ENCODE data around the gene DENND2A. TPM values are rescaled to one million over a fixed set of nuclear protein-coding genes. Genes with fewer than 3 reads are reported as not detected.
"Not testable (repeated sequence)": the region's sequence is repeated elsewhere in the genome, so short reads cannot be mapped to it uniquely, and the experiment has no call there.

Gene DENND2A
- total RNA-seq, 1 donor from 2014 or later, result 7.5 TPM

DNA sequence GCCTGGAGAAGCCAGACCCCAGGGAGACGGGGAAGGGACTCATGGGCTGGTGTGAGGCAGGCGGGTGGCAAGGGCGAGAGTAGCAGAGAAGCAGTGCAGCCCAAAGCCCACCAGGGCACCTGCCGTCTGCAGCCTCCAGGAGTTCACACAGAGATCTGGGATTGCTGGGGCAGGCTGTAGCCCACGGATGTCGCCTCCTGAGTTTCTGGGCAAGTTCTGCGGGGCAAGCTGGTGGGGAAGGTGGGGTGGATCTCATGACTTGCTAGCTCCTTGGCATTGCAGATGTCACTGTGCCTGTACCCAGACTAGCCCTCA is 38.2 kb upstream of the DENND2A start:
- H3K27ac ChIP-seq, result no peak overlapping the region
- H3K27me3 ChIP-seq, result no peaks in the 10 kb centered on the region
- H3K9me3 ChIP-seq, result no peaks in the 10 kb centered on the region
- TF ChIP-seq, protein P1, sequence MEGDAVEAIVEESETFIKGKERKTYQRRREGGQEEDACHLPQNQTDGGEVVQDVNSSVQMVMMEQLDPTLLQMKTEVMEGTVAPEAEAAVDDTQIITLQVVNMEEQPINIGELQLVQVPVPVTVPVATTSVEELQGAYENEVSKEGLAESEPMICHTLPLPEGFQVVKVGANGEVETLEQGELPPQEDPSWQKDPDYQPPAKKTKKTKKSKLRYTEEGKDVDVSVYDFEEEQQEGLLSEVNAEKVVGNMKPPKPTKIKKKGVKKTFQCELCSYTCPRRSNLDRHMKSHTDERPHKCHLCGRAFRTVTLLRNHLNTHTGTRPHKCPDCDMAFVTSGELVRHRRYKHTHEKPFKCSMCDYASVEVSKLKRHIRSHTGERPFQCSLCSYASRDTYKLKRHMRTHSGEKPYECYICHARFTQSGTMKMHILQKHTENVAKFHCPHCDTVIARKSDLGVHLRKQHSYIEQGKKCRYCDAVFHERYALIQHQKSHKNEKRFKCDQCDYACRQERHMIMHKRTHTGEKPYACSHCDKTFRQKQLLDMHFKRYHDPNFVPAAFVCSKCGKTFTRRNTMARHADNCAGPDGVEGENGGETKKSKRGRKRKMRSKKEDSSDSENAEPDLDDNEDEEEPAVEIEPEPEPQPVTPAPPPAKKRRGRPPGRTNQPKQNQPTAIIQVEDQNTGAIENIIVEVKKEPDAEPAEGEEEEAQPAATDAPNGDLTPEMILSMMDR (IDR thresholded peaks at IDR 0.05), result no peak
- intact Hi-C loops (cut with DNase I), result no loop called here
- H3K4me3 ChIP-seq, result no peak overlapping the region
- peaks cover 0 to 13% of the 10 kb centered on the region in 2 donors for H3K4me1 ChIP-seq
- DNase-seq (ENCODE audit: low spot score in 2 of 2), result peak in 1 of 2 donors; percentile 44
- peaks cover 19 to 43% of the 10 kb centered on the region in 2 donors for H3K36me3 ChIP-seq

DNA sequence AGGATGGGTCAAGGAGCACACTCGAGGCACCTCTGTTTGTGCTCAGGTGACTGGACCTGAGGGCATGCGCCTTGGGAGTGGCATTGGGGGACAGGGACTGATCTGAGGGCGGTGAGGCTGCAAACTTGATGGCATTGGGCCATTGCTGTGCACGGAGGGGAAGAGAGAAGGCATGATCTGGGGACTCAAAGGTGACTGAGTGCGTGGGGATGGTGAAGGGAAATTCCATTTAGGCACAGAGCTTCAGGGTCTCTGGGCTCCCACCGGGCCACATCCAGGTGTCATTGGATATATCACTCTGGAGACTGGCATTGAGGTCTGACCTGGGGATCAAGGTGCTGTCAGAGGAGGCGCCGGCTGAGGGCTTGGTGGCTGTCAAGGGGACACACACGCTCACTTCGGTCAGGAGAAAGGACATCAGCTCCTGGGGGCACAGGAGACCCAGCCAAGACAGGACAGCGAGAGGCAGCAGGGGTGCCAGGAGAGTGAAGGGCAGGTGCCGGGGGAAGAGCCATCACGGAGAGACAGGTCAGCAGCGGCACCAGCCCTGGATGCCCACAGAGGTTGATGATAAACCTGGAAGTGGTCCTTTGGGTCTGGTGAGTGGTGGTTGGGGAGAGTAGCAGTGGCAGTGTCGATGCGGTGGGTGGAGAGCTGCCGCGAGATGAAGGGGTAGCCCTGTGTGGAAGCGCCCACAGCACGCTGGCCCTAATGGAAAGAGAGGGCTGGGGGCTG is 37.6 kb upstream of the DENND2A start:
- intact Hi-C loops (cut with DNase I), result no loop called here
- H3K4me3 ChIP-seq, result no peak overlapping the region
- no peaks in the 10 kb centered on the region for H3K9me3 ChIP-seq
- peaks cover 0 to 15% of the 10 kb centered on the region in 2 donors for H3K4me1 ChIP-seq
- peaks cover 15 to 38% of the 10 kb centered on the region in 2 donors for H3K36me3 ChIP-seq
- DNase-seq (ENCODE audit: low spot score in 2 of 2), result peak in 1 of 2 donors; percentile 55
- no peaks in the 10 kb centered on the region for H3K27me3 ChIP-seq
- TF ChIP-seq, protein P1 (IDR thresholded peaks at IDR 0.05), result no peak
- H3K27ac ChIP-seq, result no peak overlapping the region

DNA sequence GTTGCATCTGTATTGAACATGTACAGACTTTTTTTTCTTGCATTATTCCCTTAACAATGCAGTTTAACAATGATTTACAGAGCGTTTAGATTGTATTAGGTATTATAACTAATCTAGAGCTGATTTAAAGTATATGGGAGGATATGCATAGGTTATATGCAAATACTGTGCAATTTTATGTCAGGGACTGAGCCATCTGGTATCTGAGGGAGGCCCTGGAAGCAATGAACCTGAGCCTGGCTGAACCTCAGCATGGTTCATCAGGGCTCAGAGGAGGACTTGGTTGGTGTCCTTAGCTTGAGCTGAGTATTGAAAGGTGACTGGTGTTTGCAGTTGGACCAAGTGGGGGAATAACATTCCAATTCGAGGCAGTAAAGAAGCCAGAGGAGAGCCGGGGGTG is 36.9 kb upstream of the DENND2A start:
- H3K27ac ChIP-seq, result no peak overlapping the region
- H3K9me3 ChIP-seq, result no peaks in the 10 kb centered on the region
- peaks cover 13 to 36% of the 10 kb centered on the region in 2 donors for H3K36me3 ChIP-seq
- peaks cover 0 to 15% of the 10 kb centered on the region in 2 donors for H3K4me1 ChIP-seq
- H3K27me3 ChIP-seq, result no peaks in the 10 kb centered on the region
- H3K4me3 ChIP-seq, result no peak overlapping the region
- DNase-seq (ENCODE audit: low spot score in 2 of 2), result peak in 1 of 2 donors; percentile 21
- TF ChIP-seq, protein P1 (IDR thresholded peaks at IDR 0.05), result no peak
- intact Hi-C loops (cut with DNase I), result no loop called here

DNA sequence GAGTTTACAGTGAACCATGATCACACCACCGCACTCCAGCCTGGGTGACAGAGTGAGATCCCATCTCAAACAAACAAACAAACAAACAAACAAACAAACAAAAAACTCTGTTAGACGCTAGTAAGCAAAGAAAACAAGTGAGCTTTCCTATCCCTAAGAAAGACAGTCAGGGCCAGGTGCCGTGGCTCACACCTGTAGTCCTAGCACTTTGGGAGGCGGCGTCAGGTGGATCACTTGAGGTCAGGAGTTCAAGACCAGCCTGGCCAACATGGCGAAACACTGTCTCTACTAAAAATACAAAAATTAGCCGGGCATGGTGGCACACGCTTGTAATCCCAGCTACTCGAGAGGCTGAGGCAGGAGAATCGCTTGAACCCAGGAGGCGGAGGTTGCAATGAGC is 36.3 kb upstream of the DENND2A start:
- DNase-seq (ENCODE audit: low spot score in 2 of 2); H3K27me3 ChIP-seq; H3K27ac ChIP-seq; intact Hi-C loops (cut with DNase I); H3K4me3 ChIP-seq; H3K9me3 ChIP-seq: not testable (repeated sequence)
- peaks cover 13 to 31% of the 10 kb centered on the region in 2 donors for H3K36me3 ChIP-seq
- peaks cover 0 to 15% of the 10 kb centered on the region in 2 donors for H3K4me1 ChIP-seq

DNA sequence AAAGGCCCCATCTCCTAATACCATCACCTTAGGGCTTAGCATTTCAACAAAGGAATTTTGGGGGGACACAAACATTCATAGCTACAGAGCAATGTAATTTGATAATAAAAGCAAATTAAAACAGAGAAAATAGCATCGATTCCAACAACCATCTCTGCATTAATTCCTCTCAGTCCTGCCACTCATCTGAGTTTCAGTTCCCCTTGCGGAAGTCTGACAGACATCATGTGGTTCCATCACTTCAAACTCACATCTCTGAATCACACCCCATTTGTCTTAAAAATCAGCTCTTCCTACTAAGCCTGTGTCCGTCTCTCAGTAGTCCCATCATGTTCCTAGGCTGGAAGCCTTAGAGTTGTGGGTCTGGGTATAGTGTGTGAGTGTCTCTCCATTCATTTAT is 35.7 kb upstream of the DENND2A start:
- intact Hi-C loops (cut with DNase I), result no loop called here

DNA sequence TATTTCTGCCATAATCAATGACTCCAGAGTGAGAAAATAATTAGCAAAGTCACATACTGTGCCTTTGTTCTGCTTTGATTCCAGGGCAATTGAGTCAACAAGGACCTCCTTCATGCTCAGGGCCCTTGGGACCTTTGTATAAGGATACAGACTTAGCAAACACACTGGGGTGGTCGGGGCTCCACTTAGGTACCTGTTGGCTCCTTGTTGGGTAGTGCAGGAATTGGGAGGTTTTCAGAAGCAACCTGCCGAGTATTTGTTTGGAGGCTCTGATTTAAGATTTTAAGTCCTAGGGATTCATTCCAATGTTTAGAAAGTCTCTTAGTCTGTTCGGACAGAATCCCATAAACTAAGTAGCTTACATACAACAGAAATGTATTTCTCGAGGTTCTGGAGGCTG is 35.1 kb upstream of the DENND2A start:
- Histone ChIP-seq H3K4me1 (peaks cover 0 to 15% of the 10 kb centered on the region in 2 donors), H3K9me3 (no peaks in the 10 kb centered on the region), H3K36me3 (peaks cover 13 to 20% of the 10 kb centered on the region in 2 donors), H3K27ac (peak overlapping the region; percentile 14 to 28), H3K27me3 (no peaks in the 10 kb centered on the region), H3K4me3 (no peak overlapping the region)
- no peak for DNase-seq (ENCODE audit: low spot score in 2 of 2)
- TF ChIP-seq, protein P1 (IDR thresholded peaks at IDR 0.05), result no peak
- intact Hi-C loops (cut with DNase I), result loop anchor here (1.0 to 2.0 kb wide), 2 partner anchors 21 to 339 kb away; partner anchors contain the start of genes MRPS33 and NDUFB2

More for the DNA sequence above, 35.7 kb upstream of the DENND2A start:
- no peaks in the 10 kb centered on the region for H3K9me3 ChIP-seq
- no peaks in the 10 kb centered on the region for H3K27me3 ChIP-seq
- H3K4me3 ChIP-seq, result no peak overlapping the region
- DNase-seq (ENCODE audit: low spot score in 2 of 2), result no peak
- H3K36me3 ChIP-seq, result peaks cover 13 to 25% of the 10 kb centered on the region in 2 donors
- H3K27ac ChIP-seq, result no peak overlapping the region
- H3K4me1 ChIP-seq, result peaks cover 0 to 15% of the 10 kb centered on the region in 2 donors
- TF ChIP-seq, protein P1 (IDR thresholded peaks at IDR 0.05), result no peak
